Stimulated activated naive CD8-positive, alpha-beta T cell treated with anti-CD3 and anti-CD28 coated beads, Interleukin-15, amount 100 ng/mL, for 72 hours (primary cell): ENCODE data around the gene MEGF6.

Experiments
- ATAC-seq: fragments of 150-1000 bp; cut with Tn5 transposase; 2 replicates; pipeline ENCODE4 v1.10.0; 2021; ENCODE audit warnings: mild to moderate bottlenecking, moderate library complexity
- DNase-seq, 2 donors: peaks; one replicate each; pipeline ENCODE4 v3.0.0; 2021 to 2022
- H3K27ac Mint-ChIP-seq, 2 donors: one replicate each; pipeline ENCODE4 v1.8.0; 2022; ENCODE audit warnings: mild to moderate bottlenecking in 2 of 2, mixed read lengths in 2 of 2, moderate library complexity in 2 of 2
- H3K27me3 Mint-ChIP-seq: one replicate; pipeline ENCODE4 v1.8.0; 2022; ENCODE audit warnings: mixed read lengths
- H3K4me1 Mint-ChIP-seq: one replicate; pipeline ENCODE4 v1.8.0; 2022; ENCODE audit warnings: mild to moderate bottlenecking, mixed read lengths
- H3K4me3 Mint-ChIP-seq, 2 donors: one replicate each; pipeline ENCODE4 v1.8.0; 2022; ENCODE audit warnings: mild to moderate bottlenecking in 2 of 2, mixed read lengths in 2 of 2, moderate library complexity in 1 of 2
- H3K9me3 Mint-ChIP-seq, 2 donors: one replicate each; pipeline ENCODE4 v1.8.0; 2022; ENCODE audit warnings: mixed read lengths in 2 of 2

MEGF6 gene

DNA sequence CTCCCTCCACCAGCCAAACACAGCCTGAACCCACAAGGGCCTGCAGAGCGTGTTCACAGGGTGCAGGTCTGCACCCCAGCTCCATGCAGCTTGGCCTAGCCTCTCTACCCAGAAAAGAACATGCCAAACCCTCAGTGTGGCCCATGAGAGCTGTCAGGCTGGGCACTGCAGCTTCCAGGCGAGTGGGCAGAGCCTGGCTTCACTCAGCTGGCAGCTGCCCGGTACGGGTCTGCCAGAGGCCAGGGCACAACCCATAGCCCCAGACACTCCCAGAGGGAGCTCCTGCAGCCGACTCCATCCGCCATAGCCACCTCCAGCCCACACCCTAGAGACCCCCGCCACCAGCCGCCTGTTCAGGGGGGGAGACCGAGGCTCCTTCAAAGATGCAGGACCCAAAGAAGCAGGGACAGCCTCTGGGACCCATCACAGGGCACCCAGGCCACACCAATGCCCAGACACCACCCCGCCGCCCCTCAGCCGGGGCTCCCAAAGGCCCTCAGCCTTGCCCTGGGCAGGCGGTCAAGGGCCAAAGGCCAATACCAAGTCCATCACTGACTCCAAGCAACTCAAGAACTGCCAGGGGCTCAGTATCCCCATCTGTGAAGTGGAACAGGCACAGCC is 42.4 kb downstream of the MEGF6 start:
- Mint-ChIP-seq H3K4me1 (peaks cover 5% of the 10 kb centered on the region), H3K27me3 (no peaks in the 10 kb centered on the region), H3K27ac (no peak overlapping the region), H3K4me3 (no peak overlapping the region), H3K9me3 (no peaks in the 10 kb centered on the region)
- no peak for DNase-seq
- no peak for ATAC-seq

DNA sequence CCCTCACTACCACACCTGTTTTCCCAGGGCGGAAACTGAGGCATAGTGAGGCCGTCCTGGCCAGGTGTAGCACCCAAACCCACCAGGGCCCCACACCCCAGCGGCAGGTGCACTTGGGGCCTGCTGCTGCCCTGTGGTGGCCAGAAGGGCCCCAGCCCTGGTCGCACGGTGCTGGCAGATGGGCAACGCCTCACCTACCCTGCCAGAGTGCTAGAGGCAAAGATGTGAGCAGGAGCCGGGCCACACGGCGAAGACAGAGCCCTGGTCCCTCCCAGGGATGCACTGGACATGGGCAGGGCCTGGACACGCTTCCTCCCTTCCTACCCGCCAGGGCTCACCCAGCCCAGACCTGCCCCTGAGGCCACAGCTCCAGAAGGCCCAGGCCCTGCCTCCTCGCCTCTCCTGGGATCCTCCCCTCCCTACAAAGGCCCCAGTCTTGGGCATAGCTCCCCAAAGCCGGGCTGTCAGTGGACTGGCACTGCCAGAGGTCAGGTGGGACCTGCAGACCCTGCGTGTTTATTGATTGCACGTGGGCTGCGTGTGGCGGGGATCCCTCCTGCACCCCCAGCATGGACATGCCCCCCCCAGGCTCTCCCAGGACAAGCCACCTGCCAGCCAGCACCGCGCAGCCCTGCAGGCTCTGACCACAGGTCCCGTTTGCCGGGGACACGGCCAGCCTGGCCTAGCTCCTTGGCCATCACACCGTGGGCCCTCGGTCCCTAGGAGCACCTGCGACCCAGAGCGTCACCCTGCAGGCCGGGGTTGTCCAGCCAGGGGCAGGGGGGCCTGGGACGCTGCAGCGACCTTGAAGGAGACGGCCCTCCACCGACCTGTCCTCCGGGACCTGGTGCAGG is 44.1 kb downstream of the MEGF6 start:
- ATAC-seq (no peak), DNase-seq (no peak)
- H3K9me3 Mint-ChIP-seq = no peaks in the 10 kb centered on the region
- no peak overlapping the region for H3K4me3 Mint-ChIP-seq
- H3K27me3 Mint-ChIP-seq = no peaks in the 10 kb centered on the region
- H3K27ac Mint-ChIP-seq = no peak overlapping the region
- peaks cover 5% of the 10 kb centered on the region for H3K4me1 Mint-ChIP-seq

DNA sequence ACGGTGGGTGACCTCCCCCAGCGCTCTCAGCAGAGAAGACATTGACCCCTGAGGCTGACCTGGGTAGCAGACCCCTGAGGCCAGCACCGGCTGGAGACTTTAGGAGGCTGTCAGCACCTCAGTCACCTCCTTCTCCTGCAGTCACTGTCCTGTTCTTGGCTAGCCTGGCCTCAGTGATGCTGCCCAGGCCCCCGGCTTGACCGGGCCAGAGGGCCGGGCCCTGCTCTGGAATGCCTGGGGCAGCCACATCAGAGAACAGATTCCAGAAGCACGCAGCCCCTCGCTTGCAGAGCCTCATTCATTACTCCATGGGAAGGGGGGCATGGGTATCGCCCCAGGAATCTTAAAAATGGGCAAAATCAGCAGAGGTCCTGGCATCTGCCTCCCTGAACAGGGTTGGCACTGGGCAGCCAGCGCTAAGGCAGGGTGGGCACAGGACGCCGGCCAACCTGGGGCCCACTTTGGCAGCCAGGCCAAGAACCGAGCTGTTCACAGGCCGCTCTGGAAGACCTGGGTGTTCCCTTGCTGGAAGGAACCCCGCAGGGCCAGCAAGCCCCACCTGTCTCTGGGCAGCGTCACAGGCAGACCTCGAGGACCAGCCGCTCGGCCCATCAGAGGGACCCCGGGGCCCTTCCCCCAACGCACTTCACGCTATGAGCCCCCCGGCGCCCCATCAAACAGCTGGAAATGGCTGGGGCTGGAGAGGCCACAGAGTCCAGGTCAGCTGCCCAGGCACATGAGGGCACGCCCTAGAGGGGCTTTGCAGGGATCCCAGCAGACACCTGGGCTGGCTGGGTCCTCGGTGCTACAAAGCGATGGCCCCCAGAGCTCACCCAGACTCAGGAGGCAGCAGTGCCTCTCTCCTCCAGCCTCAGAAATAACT is 45.1 kb downstream of the MEGF6 start:
- DNase-seq (no peak), ATAC-seq (no peak)
- Mint-ChIP-seq H3K4me3 (no peak overlapping the region), H3K9me3 (no peaks in the 10 kb centered on the region), H3K27ac (peak overlapping the region in 1 of 2 donors; percentile 14), H3K4me1 (peaks cover 5% of the 10 kb centered on the region), H3K27me3 (no peaks in the 10 kb centered on the region)

DNA sequence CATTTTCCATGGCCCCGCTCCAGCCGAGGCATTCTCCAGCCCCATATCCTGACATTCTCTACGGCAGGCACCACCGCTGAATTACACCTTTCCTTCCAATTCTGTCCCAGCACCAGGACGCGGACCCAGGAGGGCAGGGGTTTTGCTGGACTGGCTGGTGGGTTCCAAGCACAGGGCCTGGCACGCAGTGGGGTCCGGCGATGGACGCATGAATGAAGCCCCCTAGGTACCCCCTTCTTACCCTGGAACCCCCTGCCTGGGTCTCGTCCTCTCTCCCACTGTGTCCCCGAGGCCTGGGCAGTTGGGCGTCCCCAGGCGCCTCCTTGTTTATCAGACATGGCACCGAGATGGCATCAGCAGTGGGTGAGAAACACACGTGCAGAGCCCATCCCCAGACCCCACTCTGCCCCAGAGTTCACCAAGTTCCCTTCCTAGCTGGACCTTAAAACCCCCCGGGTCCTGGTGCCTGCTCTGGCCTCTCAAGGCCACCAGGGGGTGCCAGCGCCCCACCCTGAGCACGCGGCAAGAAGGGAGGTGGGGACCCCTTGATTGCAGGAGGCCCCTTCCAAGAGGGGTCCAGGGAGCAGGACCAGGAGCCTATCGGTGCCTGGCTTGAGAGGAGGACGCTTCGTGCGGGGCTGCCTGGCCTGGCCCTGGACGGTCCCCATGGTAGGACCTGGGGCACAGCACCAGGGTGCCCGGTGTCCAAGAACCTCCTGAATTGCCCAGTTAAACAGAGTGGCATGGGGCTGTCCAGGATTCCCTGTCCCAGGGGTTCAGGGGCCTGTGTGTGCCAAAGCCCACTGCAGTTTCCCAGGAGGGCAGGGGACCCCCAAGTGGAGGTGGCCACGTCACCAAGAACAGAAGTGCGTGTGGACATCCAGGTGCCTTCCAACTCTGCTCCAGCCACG is 46.1 kb downstream of the MEGF6 start:
- H3K27ac Mint-ChIP-seq = no peak overlapping the region
- no peaks in the 10 kb centered on the region for H3K9me3 Mint-ChIP-seq
- peak; percentile 44 for ATAC-seq
- H3K4me1 Mint-ChIP-seq = peaks cover 5% of the 10 kb centered on the region
- DNase-seq = peak; percentile 42 to 44
- H3K27me3 Mint-ChIP-seq = no peaks in the 10 kb centered on the region
- no peak overlapping the region for H3K4me3 Mint-ChIP-seq

DNA sequence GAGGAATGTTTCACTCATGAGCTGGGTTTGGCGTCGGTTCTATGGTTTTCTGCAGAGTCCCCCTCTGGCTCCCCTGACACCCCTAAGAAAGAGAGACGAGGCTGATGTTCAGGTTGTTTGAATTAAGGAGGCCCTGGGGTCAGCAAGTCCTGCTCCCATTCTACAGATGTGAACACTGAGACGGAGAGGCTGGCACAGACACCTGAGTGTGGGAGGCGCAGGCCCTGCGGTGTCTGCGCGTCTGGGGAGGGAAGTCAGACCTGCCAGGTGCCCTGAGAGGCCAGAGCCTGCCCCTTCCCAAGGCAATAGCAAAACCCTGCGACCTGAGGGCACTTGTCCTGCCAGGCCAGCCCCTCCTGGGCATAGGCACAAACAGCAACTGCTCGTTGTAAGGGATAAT is 47.7 kb downstream of the MEGF6 start:
- H3K27ac Mint-ChIP-seq = no peak overlapping the region
- H3K9me3 Mint-ChIP-seq = no peaks in the 10 kb centered on the region
- DNase-seq = no peak
- no peaks in the 10 kb centered on the region for H3K27me3 Mint-ChIP-seq
- H3K4me1 Mint-ChIP-seq = peaks cover 5% of the 10 kb centered on the region
- ATAC-seq = no peak
- no peak overlapping the region for H3K4me3 Mint-ChIP-seq

DNA sequence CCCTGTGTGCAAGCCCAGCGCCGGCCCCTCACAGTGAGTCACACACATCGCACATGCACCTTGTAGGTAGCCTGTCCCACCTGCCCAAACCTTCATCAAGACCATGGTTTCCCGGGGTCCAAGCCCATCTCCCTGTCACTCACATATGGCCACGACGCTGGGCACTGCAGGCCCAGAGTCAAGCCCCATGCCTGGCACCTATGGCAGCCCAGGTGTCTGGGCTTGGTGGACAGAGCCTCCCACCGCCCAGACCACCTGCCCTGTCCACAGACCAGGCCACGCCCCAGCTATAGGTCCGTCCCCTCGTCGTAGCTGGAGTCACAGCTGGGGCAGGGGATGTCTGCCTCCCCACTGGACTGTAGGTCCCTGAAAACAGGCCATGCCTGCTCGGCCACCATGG is 48.2 kb downstream of the MEGF6 start:
- no peak for ATAC-seq
- no peak overlapping the region for H3K27ac Mint-ChIP-seq
- no peak for DNase-seq
- H3K4me3 Mint-ChIP-seq = no peak overlapping the region
- peaks cover 5% of the 10 kb centered on the region for H3K4me1 Mint-ChIP-seq
- H3K9me3 Mint-ChIP-seq = no peaks in the 10 kb centered on the region
- H3K27me3 Mint-ChIP-seq = no peaks in the 10 kb centered on the region

DNA sequence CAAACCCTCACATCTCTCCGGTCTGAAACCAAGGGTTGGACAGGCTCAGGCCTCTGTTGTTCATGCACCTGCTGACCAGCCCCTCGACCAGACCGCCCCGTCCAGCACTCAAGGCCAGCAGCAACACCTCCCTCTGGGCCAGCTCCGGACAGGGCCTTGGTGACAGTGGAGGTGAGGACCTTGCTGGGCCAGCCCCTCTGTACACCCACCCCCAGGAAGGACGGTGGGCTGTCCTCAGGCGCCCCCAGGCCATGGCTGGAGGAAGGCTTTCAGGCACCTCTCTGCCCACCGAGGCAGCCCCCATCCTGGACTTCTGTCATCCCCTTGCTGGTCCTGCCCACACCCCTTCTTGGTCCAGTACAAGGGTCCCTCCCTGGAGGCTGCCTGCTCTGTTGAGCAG is 48.6 kb downstream of the MEGF6 start:
- DNase-seq (no peak), ATAC-seq (no peak)
- H3K27me3 Mint-ChIP-seq = no peaks in the 10 kb centered on the region
- H3K27ac Mint-ChIP-seq = no peak overlapping the region
- no peak overlapping the region for H3K4me3 Mint-ChIP-seq
- peaks cover 5% of the 10 kb centered on the region for H3K4me1 Mint-ChIP-seq
- H3K9me3 Mint-ChIP-seq = no peaks in the 10 kb centered on the region

DNA sequence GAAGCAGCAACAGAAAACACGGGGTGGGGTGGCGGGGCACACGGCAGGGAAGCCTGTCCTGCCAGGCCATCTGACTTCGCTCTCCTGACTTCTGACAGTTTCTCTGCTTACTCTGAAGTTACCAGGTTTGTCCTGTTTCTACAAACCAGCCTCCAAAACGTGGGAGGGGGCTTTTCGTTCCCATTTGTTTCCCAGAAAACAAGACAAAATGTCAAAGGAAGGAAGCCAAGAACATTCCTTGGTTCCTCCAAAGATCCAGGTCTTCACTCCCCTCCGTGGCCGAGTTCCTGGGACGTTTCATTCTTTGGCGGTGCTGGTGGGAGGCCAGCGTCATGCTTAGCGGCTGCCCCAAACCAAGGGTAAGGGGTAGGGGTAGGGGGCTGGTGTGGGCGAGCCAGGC is 49.6 kb downstream of the MEGF6 start:
- no peak for ATAC-seq
- no peak for DNase-seq
- no peak overlapping the region for H3K27ac Mint-ChIP-seq
- no peaks in the 10 kb centered on the region for H3K9me3 Mint-ChIP-seq
- no peak overlapping the region for H3K4me3 Mint-ChIP-seq
- peaks cover 5% of the 10 kb centered on the region for H3K4me1 Mint-ChIP-seq
- no peaks in the 10 kb centered on the region for H3K27me3 Mint-ChIP-seq

DNA sequence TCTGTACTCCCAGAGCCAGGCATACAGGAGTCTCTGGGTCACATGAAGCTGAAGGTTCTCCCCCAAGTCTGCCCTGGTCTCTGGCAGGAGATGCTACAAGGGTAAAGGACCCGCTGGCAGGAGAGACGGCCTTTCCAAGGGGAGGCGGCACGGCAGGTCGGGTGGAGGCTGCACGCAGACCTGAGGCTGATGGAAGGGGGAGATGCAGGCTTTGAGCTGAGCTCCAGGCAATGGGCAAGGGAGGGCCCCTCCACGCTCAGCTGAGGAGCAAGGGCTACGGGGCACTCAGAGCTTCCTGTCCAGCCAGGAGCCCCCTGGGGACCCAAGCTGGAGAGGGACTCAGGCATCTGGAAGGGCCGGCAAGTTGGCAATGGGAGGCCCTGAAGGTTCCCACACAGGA is 50.3 kb downstream of the MEGF6 start:
- Mint-ChIP-seq H3K27ac (no peak overlapping the region), H3K27me3 (no peaks in the 10 kb centered on the region), H3K9me3 (no peaks in the 10 kb centered on the region), H3K4me1 (peaks cover 5% of the 10 kb centered on the region), H3K4me3 (no peak overlapping the region)
- ATAC-seq (no peak), DNase-seq (no peak)

DNA sequence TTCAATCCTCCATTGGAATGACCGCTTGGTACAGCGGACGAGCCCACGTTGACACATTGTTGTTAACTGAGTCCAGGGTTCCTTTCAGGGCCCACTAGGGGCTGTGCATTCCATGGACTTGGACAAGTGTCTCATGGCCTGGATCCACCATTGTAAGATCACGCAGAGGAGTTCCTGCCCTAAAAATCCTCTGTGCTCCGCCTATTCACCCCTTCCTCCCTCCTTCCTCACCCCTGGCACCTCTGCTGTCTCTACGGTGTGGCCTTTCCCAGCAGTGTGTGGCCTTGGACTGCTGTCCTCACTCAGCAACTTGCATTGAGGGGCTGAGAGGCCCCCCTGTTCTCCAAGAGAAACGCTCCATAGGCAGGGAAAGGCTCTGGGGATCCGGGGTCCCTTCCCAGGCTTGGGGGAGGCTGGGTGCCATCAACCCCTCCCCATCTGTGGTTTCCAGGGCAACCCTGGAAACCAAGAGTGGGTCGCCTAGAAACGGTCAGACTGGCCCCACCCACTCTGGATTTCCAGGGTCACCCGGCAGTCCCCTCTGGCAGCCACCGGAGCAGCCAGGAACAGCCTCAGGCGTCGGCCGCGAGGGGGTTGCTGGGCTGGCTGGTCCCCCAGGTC is 50.9 kb downstream of the MEGF6 start:
- Mint-ChIP-seq H3K4me3 (no peak overlapping the region), H3K9me3 (no peaks in the 10 kb centered on the region), H3K27ac (no peak overlapping the region), H3K27me3 (no peaks in the 10 kb centered on the region), H3K4me1 (peaks cover 5% of the 10 kb centered on the region)
- ATAC-seq (no peak), DNase-seq (no peak)

DNA sequence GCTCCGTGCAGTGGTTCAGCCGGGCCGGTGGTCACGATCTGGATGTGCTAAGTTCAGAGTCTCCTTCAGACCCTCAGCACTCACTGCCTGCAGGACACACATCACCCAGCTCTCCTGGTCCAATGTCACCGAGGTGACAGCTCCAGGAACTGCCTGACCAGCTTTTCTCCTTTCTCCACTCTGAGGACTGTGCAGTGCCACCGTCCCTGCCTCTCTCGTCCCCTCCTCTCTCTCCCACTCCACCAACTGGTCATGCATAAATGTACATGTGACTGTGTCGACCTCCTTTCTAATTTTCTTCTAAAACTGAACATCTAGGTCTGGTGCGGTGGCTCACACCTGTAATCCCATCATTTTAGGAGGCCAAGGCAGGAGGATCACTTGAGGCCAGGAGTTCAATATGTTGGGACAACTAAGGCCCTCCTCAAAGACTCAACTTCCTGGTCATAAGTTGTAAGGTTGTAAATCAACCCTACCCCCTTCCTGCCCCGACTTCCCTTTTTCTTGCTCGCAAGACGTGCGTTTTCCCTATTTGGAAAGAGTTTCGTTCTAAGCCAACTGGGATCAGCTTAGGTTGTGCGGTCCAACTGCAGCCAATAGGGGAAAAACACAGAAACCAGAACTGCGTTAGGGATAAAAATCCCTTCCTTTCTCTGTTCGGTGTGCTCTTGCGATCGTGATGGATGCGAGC is 53.1 kb downstream of the MEGF6 start:
- H3K27me3 Mint-ChIP-seq = no peaks in the 10 kb centered on the region
- DNase-seq (no peak), ATAC-seq (no peak)
- no peak overlapping the region for H3K27ac Mint-ChIP-seq
- no peak overlapping the region for H3K4me3 Mint-ChIP-seq
- no peaks in the 10 kb centered on the region for H3K9me3 Mint-ChIP-seq
- H3K4me1 Mint-ChIP-seq = no peaks in the 10 kb centered on the region

DNA sequence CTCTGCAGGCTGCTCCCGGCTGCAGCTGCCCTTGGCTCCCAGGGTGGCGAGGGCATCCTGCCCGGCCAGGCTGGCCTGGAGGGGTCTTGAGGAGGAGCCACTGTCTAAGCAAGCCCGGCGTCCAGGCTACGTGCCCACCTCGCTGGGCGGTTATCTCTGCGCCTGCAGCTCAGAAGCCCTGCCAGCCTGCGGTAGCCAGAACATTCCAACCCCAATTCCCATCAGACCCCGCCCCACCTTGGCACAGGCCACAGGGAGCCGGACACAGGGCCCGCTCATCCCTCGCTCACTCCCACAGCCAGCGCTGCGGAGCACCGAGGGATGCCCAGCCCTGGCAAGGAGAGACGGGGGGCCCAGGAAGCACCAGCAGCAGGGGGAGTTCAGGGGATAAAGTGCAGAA is 53.9 kb downstream of the MEGF6 start:
- no peak for ATAC-seq
- no peak overlapping the region for H3K27ac Mint-ChIP-seq
- no peaks in the 10 kb centered on the region for H3K9me3 Mint-ChIP-seq
- DNase-seq = no peak
- H3K4me1 Mint-ChIP-seq = no peaks in the 10 kb centered on the region
- no peak overlapping the region for H3K4me3 Mint-ChIP-seq
- H3K27me3 Mint-ChIP-seq = no peaks in the 10 kb centered on the region

DNA sequence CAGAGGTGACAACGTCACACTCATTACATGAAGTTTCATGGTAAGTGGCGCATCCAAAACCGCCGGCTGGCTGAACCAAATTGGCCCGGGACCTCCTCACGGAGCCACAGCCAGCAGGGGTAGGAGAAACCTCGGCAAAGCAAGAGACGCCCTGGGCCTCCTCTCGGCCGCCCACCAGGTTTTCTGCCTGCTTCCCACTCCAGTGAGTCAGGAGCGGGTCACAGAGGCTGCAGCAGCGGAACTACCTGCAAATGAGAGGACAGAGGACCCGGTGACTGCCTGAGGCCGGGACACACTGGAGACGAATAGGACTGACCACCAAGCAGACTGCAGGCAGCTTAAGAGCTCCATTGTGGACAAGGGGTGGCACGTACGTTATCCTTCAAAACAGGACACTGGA is 55.0 kb downstream of the MEGF6 start:
- no peak for ATAC-seq
- H3K4me3 Mint-ChIP-seq = no peak overlapping the region

DNA sequence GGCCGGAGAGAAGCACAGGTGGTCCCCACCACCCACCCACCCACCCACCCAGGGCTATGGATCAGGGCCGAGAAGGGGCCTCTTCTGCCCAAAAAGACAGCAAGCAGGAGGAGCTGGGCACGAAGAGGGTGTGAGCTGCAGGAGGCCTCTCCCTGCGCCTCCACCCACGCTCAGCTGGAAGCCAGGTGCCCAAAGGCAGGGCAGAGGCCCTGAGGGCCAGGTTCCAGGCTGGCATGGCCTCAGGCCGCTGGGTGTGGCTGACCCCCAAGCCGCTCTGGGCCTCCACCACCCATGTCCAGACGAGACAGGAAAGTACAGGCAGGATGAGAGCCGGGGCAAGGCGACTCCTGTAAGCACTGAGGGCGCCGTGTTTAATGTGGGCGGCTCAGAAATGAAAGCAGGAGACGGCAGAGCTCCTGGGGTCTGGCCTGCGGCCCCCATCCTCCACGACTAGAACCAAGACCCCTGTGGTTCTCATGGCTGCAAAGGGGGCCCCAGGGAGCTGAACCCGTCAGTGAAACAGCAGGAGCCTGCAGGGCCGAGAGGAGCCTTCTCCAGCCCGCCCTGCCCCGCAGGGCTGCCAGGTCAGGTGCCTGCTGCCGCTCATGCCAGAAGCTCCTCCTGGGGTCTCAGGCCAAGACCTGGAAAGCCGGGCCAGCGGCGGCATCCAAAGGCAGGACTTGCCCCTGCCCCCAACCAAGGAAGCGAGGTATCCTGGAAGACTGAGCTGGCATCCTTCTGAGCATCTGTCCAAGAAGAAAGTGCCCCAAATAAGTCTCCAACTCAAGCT is 56.0 kb downstream of the MEGF6 start:
- H3K4me3 Mint-ChIP-seq = no peak overlapping the region
- DNase-seq (no peak), ATAC-seq (no peak)
- no peaks in the 10 kb centered on the region for H3K4me1 Mint-ChIP-seq
- no peak overlapping the region for H3K27ac Mint-ChIP-seq
- H3K27me3 Mint-ChIP-seq = no peaks in the 10 kb centered on the region
- H3K9me3 Mint-ChIP-seq = no peaks in the 10 kb centered on the region

More for the DNA sequence above, 55.0 kb downstream of the MEGF6 start:
- DNase-seq = no peak
- H3K9me3 Mint-ChIP-seq = no peaks in the 10 kb centered on the region
- no peaks in the 10 kb centered on the region for H3K4me1 Mint-ChIP-seq
- peak overlapping the region in 1 of 2 donors; percentile 48 for H3K27ac Mint-ChIP-seq
- H3K27me3 Mint-ChIP-seq = no peaks in the 10 kb centered on the region
